ENCODE measurements around the gene ERGIC1. TPM values are rescaled to one million over a fixed set of nuclear protein-coding genes. Genes with fewer than 3 reads are reported as not detected.

ERGIC1 gene
- total and polyA plus RNA-seq, 2 of the 13 experiments (the other 11 are each of a cell fraction or from before 2014, with no cell fraction given) = 78.5 to 184 TPM

DNA sequence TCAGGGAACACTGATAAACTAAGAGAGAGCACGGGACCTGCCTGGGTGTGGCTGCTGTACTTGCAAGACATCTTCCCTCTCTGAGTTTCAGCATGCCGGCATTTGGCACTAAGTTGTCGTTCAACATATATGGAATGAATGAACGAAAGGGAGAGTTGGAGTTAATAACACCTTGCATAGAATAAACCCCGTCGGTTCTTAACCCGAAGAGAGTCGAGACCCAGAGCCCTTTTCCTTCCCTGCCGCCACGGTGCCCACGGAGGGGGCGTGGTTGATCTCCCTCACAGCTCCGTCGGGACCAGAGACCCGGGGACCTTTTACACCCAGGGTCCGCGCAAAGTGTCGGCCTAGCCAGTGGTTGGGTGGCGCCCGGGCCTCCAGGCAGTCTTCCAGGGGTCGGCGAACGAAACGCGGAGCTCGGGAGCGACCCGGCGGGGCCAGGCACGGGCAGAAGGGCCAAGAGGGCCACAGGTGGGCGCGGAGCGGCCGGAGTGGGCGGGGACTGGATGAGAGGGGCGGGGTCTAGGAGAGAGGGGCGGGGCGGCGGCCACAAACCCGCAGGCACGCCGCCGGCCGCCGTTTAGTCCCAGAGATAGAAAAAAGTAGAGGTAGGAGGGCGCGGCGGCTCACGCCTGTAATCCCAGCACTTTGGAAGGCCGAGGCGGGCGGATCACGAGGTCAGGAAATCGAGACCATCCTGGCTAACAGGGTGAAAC lies 124.4 kb downstream of the ERGIC1 start (continued):
- no peak for TF ChIP-seq NFYC (CRISPR knock-in tag; IDR thresholded peaks at IDR 0.05)
- TF ChIP-seq DPF2 (CRISPR knock-in tag; IDR thresholded peaks at IDR 0.05; ENCODE audit: borderline replicate concordance, low read depth) = no peak
- TF ChIP-seq ZNF558 (CRISPR knock-in tag; IDR thresholded peaks at IDR 0.05; ENCODE audit: borderline replicate concordance) = no peak
- no peak for TF ChIP-seq ZNF121 (CRISPR knock-in tag; IDR thresholded peaks at IDR 0.05)
- TF ChIP-seq ZNF598 (CRISPR knock-in tag; IDR thresholded peaks at IDR 0.05; ENCODE audit: borderline replicate concordance) = no peak
- TF ChIP-seq ZNF563 (CRISPR knock-in tag; IDR thresholded peaks at IDR 0.05) = no peak; the same call in 1 of the 2 replicates
- TF ChIP-seq USF2 (IDR thresholded peaks at IDR 0.05; ENCODE audit: low read depth, low read length) = no peak
- no peak for TF ChIP-seq USF2 (CRISPR knock-in tag; IDR thresholded peaks at IDR 0.05; ENCODE audit: borderline replicate concordance)
- TF ChIP-seq ZNF382 (CRISPR knock-in tag; IDR thresholded peaks at IDR 0.05; ENCODE audit: borderline replicate concordance) = no peak
- TF ChIP-seq CHD2 (IDR thresholded peaks at IDR 0.05; ENCODE audit: low read depth, low read length) = no peak
- TF ChIP-seq PAF1 (CRISPR knock-in tag; IDR thresholded peaks at IDR 0.05) = no peak
- TF ChIP-seq ZFX (CRISPR knock-in tag; IDR thresholded peaks at IDR 0.05; ENCODE audit: low read depth) = peak; percentile 79
- no peak for TF ChIP-seq PCBP1 (IDR thresholded peaks at IDR 0.05; ENCODE audit: borderline replicate concordance, low read depth, low read length)
- no peak for TF ChIP-seq HIVEP1 (CRISPR knock-in tag; IDR thresholded peaks at IDR 0.05)
- no peak for TF ChIP-seq ZSCAN31 (CRISPR knock-in tag; IDR thresholded peaks at IDR 0.05; ENCODE audit: low read depth)
- no peak for TF ChIP-seq ZNF652 (CRISPR knock-in tag; IDR thresholded peaks at IDR 0.05; ENCODE audit: borderline replicate concordance, low read depth)
- TF ChIP-seq HCFC1 (IDR thresholded peaks at IDR 0.05; ENCODE audit: low read depth, low read length) = no peak
- TF ChIP-seq TARDBP (CRISPR knock-in tag; IDR thresholded peaks at IDR 0.05) = peak; percentile 7; the same call in 1 of the 2 replicates
- no peak for TF ChIP-seq ZNF780A (CRISPR knock-in tag; IDR thresholded peaks at IDR 0.05)
- peak; percentile 71 for TF ChIP-seq ZNF605 (CRISPR knock-in tag; IDR thresholded peaks at IDR 0.05)
- TF ChIP-seq, protein P1, sequence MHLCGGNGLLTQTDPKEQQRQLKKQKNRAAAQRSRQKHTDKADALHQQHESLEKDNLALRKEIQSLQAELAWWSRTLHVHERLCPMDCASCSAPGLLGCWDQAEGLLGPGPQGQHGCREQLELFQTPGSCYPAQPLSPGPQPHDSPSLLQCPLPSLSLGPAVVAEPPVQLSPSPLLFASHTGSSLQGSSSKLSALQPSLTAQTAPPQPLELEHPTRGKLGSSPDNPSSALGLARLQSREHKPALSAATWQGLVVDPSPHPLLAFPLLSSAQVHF (CRISPR knock-in tag; IDR thresholded peaks at IDR 0.05) = no peak
- TF ChIP-seq, protein P2, sequence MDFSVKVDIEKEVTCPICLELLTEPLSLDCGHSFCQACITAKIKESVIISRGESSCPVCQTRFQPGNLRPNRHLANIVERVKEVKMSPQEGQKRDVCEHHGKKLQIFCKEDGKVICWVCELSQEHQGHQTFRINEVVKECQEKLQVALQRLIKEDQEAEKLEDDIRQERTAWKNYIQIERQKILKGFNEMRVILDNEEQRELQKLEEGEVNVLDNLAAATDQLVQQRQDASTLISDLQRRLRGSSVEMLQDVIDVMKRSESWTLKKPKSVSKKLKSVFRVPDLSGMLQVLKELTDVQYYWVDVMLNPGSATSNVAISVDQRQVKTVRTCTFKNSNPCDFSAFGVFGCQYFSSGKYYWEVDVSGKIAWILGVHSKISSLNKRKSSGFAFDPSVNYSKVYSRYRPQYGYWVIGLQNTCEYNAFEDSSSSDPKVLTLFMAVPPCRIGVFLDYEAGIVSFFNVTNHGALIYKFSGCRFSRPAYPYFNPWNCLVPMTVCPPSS (IDR thresholded peaks at IDR 0.05) = no peak
- TF ChIP-seq, protein P3, sequence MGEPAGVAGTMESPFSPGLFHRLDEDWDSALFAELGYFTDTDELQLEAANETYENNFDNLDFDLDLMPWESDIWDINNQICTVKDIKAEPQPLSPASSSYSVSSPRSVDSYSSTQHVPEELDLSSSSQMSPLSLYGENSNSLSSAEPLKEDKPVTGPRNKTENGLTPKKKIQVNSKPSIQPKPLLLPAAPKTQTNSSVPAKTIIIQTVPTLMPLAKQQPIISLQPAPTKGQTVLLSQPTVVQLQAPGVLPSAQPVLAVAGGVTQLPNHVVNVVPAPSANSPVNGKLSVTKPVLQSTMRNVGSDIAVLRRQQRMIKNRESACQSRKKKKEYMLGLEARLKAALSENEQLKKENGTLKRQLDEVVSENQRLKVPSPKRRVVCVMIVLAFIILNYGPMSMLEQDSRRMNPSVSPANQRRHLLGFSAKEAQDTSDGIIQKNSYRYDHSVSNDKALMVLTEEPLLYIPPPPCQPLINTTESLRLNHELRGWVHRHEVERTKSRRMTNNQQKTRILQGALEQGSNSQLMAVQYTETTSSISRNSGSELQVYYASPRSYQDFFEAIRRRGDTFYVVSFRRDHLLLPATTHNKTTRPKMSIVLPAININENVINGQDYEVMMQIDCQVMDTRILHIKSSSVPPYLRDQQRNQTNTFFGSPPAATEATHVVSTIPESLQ (CRISPR knock-in tag; conservative IDR thresholded peaks at IDR 0.05) = no peak
- TF ChIP-seq MED13 (CRISPR knock-in tag; IDR thresholded peaks at IDR 0.05) = no peak
- TF ChIP-seq PHF21A (CRISPR knock-in tag; IDR thresholded peaks at IDR 0.05) = no peak
- TF ChIP-seq PHF5A (CRISPR knock-in tag; IDR thresholded peaks at IDR 0.05; ENCODE audit: low read depth, unreplicated experiment) = no peak
